ENCODE measurements around the gene CWC27. TPM values are rescaled to one million over a fixed set of nuclear protein-coding genes. Genes with fewer than 3 reads are reported as not detected.

Gene CWC27
- total RNA-seq, 4 donors from 2014 or later: 13.0 to 22.9 (median 19.9) TPM

- H3K4me3 ChIP-seq: no peak overlapping the region
- no peaks in the 10 kb centered on the region for H3K27me3 ChIP-seq
- H3K4me1 ChIP-seq: peaks cover 0 to 16% (median 0%) of the 10 kb centered on the region in 3 donors
- no peaks in the 10 kb centered on the region for H3K9me3 ChIP-seq
- TF ChIP-seq POLR2AphosphoS5 (IDR thresholded peaks at IDR 0.05): no peak
- TF ChIP-seq CTCF (IDR thresholded peaks at IDR 0.05): no peak
- no peak for TF ChIP-seq EP300 (IDR thresholded peaks at IDR 0.05)
- no peak for TF ChIP-seq POLR2A (IDR thresholded peaks at IDR 0.05)
- no peak overlapping the region for H3K27ac ChIP-seq
- H3K36me3 ChIP-seq: no peaks in the 10 kb centered on the region
- ATAC-seq: no peak
Observed at GRCh38 chr5:65022932-65023331, 254.2 kb downstream of the CWC27 start.

DNA sequence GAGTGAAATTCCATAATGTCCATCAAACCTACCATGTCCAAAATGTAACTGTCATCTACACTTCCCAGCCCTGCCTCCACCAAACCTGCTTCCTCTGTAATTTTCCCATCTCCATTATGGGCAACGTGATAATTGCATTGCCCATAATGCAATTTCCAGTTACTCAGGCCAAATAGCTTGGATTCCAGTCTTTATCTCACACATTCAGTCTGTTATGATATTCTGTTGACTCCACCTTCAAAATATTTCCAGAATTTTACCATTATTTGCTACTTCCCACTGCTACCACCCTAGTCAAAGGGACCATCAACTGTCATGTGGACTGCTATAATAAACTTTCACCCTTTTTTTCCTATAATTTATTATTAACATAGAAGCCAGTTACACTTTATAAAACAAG is 256.0 kb downstream of the CWC27 start:
- Histone ChIP-seq H3K27me3 (no peaks in the 10 kb centered on the region), H3K27ac (no peak overlapping the region), H3K4me1 (no peaks in the 10 kb centered on the region), H3K9me3 (no peaks in the 10 kb centered on the region), H3K4me3 (no peak overlapping the region), H3K36me3 (no peaks in the 10 kb centered on the region)
- no peak for TF ChIP-seq EP300 (IDR thresholded peaks at IDR 0.05)
- TF ChIP-seq CTCF (IDR thresholded peaks at IDR 0.05): no peak
- TF ChIP-seq POLR2AphosphoS5 (IDR thresholded peaks at IDR 0.05): no peak
- TF ChIP-seq POLR2A (IDR thresholded peaks at IDR 0.05): no peak
- WGBS, 2 donors (ENCODE audit: low coverage in 1 of 2): 67 to 86% methylated on average over 1 of the region's 1 CpG
- ATAC-seq: no peak

- Histone ChIP-seq H3K36me3 (no peaks in the 10 kb centered on the region), H3K4me3 (no peak overlapping the region), H3K27me3 (no peaks in the 10 kb centered on the region), H3K9me3 (no peaks in the 10 kb centered on the region), H3K27ac (no peak overlapping the region), H3K4me1 (no peaks in the 10 kb centered on the region)
- WGBS, 2 donors (ENCODE audit: low coverage in 1 of 2): 83 to 88% methylated on average over 3 of the region's 3 CpGs
- TF ChIP-seq POLR2A (IDR thresholded peaks at IDR 0.05): no peak
- TF ChIP-seq POLR2AphosphoS5 (IDR thresholded peaks at IDR 0.05): no peak
- TF ChIP-seq CTCF (IDR thresholded peaks at IDR 0.05): no peak
- TF ChIP-seq EP300 (IDR thresholded peaks at IDR 0.05): no peak
- no peak for ATAC-seq
Observed at GRCh38 chr5:65026816-65027548, 258.3 kb downstream of the CWC27 start.

DNA sequence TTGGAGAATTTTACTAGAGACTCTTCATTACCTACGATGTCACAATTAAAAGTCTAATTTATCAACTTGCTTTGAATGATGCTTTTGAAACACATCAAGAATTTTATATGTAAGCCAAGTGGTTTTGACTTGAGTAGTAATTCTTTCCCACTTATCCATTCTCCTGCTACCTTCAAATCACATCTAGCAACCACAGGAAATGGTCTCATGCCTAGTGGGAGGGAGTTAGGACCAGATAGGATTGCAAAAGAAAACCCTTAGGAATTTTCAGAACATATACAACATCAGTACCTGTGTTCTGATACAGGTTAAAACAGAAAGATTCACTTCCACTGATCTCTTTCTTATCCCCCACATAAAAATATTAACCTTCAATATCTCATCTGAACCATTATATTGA is 260.4 kb downstream of the CWC27 start:
- no peak for ATAC-seq
- H3K4me3 ChIP-seq: no peak overlapping the region
- H3K9me3 ChIP-seq: no peaks in the 10 kb centered on the region
- peaks cover 0 to 2% (median 0%) of the 10 kb centered on the region in 3 donors for H3K4me1 ChIP-seq
- no peak for TF ChIP-seq POLR2AphosphoS5 (IDR thresholded peaks at IDR 0.05)
- no peak for TF ChIP-seq POLR2A (IDR thresholded peaks at IDR 0.05)
- TF ChIP-seq EP300 (IDR thresholded peaks at IDR 0.05): no peak
- no peak for TF ChIP-seq CTCF (IDR thresholded peaks at IDR 0.05)
- no peaks in the 10 kb centered on the region for H3K27me3 ChIP-seq
- 91 to 100% methylated on average over 1 of the region's 1 CpG for WGBS, 2 donors (ENCODE audit: low coverage in 1 of 2)
- no peak overlapping the region for H3K27ac ChIP-seq
- H3K36me3 ChIP-seq: no peaks in the 10 kb centered on the region

- TF ChIP-seq POLR2AphosphoS5 (IDR thresholded peaks at IDR 0.05): no peak
- no peak for TF ChIP-seq POLR2A (IDR thresholded peaks at IDR 0.05)
- TF ChIP-seq EP300 (IDR thresholded peaks at IDR 0.05): no peak
- no peak for TF ChIP-seq CTCF (IDR thresholded peaks at IDR 0.05)
- ATAC-seq: no peak
Observed at GRCh38 chr5:65030056-65030455, 261.3 kb downstream of the CWC27 start.

More at GRCh38 chr5:65030056-65030455, 261.3 kb downstream of the CWC27 start:
- Histone ChIP-seq H3K36me3 (no peaks in the 10 kb centered on the region), H3K4me1 (peaks cover 0 to 11% (median 4%) of the 10 kb centered on the region in 3 donors), H3K27ac (no peak overlapping the region), H3K4me3 (no peak overlapping the region), H3K9me3 (no peaks in the 10 kb centered on the region), H3K27me3 (no peaks in the 10 kb centered on the region)

Data from gastroesophageal sphincter (tissue), 4 donors.